AG04449 (cell line): ENCODE measurements around the gene ATP13A4.

Experiments used
- CTCF ChIA-PET: fragments of 350-600 bp; formaldehyde crosslinking; extraction: SDS; loops from one replicate; lab custom pipeline; 2021; ENCODE audit warnings: antibody characterized with exemption; lab: Yijun Ruan, JAX
- POLR2A ChIA-PET: fragments of 400-600, 350-600 bp; formaldehyde crosslinking; extraction: SDS; loops from one replicate; lab custom pipeline; 2020; ENCODE audit warnings: antibody characterized with exemption, inconsistent platforms; lab: Yijun Ruan, JAX
- DNase-seq: peaks from one replicate; pipeline ENCODE4 v3.0.0-alpha.2; 2010; ENCODE audit warnings: low read depth, low spot score
- H3K4me3 ChIP-seq: 2 replicates; pipeline ENCODE4 v1.5.1; 2011; ENCODE audit warnings: low read depth, mild to moderate bottlenecking, control low read depth, low read length
- CTCF ChIP-seq: IDR thresholded peaks from one replicate; pipeline ENCODE4 v1.5.1; 2011; ENCODE audit warnings: mild to moderate bottlenecking, moderate library complexity, low read length, control low read depth, inconsistent platforms; ENCODE audit not compliant: insufficient read depth; ENCODE audit errors: missing control alignments

The ATP13A4 gene

GRCh38 chr3:193407688-193408087, 147.0 kb downstream of the ATP13A4 start:
- DNase-seq, result no peak
- CTCF ChIA-PET, result no interaction called here
- no peak for TF ChIP-seq CTCF
- POLR2A ChIA-PET, result no interaction called here
- H3K4me3 ChIP-seq, result no peak overlapping the region

- DNase-seq, result no peak
- CTCF ChIA-PET, result no interaction called here
- POLR2A ChIA-PET, result no interaction called here
- H3K4me3 ChIP-seq, result no peak overlapping the region
- TF ChIP-seq CTCF, result no peak
Measured at GRCh38 chr3:193407112-193407511, 147.6 kb downstream of the ATP13A4 start.

DNA sequence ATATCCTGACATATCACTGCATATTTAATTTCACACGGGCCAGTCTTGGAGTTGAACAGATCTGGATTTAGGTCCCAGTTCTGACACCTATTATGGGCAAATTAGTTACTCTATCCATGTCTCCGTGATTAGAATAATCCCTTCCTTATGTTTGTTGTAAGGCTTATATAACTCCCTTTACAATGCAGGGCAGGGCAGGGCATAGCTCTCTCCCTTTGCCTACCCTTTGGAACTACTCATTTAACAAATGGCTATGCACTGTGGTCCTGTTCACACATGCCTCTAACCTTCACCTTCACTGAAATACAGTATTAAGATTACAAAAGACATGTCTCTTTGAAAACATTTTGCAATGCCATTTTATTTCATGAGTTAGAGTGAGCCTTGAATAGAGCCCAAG, 151.4 kb downstream of the ATP13A4 start:
- CTCF ChIA-PET, result no interaction called here

DNA sequence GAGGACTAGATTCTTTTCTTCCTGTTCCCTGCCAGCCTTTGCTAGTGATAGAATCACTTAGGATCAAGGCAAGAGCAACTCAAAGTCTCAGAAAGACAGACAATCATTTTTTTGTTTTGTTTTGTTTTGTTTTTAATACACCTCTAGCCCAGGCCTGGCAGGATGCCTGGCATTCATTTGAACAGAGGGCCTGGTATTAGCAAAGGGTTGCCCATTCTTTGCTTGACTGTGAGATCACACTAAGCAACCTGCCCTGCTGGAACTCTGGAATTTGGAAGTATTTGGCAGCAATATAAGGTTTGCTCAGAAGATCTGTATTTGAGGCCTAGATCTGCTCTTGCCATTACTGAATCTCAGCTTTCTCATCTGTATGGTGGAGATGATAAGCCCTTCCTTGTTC, 154.4 kb downstream of the ATP13A4 start:
- no peak for DNase-seq
- ChIA-PET CTCF (no interaction called here), POLR2A (no interaction called here)
- no peak for TF ChIP-seq CTCF
- no peak overlapping the region for H3K4me3 ChIP-seq

More for the DNA sequence above, 151.4 kb downstream of the ATP13A4 start:
- no peak for TF ChIP-seq CTCF
- H3K4me3 ChIP-seq, result no peak overlapping the region
- DNase-seq, result no peak
- POLR2A ChIA-PET, result no interaction called here

DNA sequence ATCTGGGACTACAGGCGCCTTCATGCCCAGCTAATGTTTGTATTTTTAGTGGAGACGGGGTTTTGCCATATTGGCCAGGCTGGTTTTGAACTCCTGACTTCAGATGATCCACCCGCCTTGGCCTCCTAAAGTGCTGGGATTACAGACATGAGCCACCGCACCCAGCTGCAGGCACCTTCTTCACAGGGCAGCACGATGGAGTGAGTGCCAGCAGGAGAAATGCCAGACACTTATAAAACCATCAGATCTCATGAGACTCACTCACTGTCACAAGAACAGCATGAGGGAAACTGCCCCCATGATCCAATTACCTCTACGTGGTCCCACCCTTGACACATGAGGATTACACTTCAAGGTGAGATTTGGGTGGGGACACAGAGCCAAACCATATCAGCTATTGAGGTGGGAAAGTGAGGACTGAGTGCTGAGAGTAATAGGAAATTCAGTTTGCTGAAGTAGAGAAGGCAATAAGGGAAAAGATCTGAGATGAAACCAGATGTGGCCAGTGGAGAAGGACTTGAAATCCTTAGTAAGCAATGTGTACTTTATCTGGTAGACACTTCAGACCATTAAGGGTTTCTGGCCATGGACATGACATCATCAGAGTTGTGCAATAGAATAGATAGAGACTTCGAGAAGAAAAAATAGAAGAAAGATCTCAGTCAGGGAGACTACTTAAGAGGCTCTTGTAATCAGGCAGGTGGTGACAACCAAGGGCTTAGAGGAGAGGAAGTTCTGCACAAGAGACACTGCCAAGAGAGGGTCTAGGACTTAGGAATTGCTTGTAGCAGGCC, 158.0 kb downstream of the ATP13A4 start:
- TF ChIP-seq CTCF, result no peak
- no peak overlapping the region for H3K4me3 ChIP-seq
- DNase-seq, result no peak
- ChIA-PET CTCF (no interaction called here), POLR2A (no interaction called here)

DNA sequence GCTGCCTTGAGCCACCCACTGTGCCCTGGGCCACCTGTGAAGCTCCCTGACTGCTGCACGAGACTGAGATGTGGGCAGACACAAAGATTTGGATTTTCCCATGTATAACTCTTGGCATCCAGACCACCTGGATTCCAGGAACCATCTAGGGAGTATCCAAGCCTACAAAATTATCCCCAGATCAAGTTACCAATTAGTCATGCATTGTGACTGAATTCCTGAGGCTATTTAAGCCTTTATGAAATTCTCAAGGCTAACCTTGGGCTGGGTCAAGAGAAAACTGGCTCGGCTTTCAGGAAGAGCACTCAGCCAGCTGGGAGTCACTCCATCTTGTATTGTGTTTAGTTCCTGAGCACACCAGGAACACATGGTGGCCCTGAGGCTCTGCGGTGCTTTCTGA, 162.8 kb downstream of the ATP13A4 start:
- no peak for TF ChIP-seq CTCF
- ChIA-PET POLR2A (no interaction called here), CTCF (no interaction called here)
- no peak for DNase-seq
- no peak overlapping the region for H3K4me3 ChIP-seq
